GM12872 (cell line): ENCODE measurements around the gene TLR7.

Experiments used
- CTCF ChIP-seq: IDR thresholded peaks from 3 replicates; pipeline ENCODE4 v1.5.1; 2011; ENCODE audit warnings: low read depth, mild to moderate bottlenecking, low read length, moderate library complexity; ENCODE audit not compliant: insufficient read depth

Gene TLR7

GRCh38 chrX:12930150-12930549 is 63.3 kb downstream of the TLR7 start:
- no peak for TF ChIP-seq CTCF

GRCh38 chrX:12932244-12932643 is 65.4 kb downstream of the TLR7 start:
- no peak for TF ChIP-seq CTCF

- TF ChIP-seq CTCF, result no peak
These were observed 68.0 kb downstream of the TLR7 start for GRCh38 chrX:12934850-12935249.

GRCh38 chrX:12936947-12937346 is 70.1 kb downstream of the TLR7 start:
- TF ChIP-seq CTCF, result no peak
